Middle frontal gyrus (tissue), 1 donor: ENCODE measurements around the gene HAP1.

Experiments used
- DNase-seq: peaks from one replicate; pipeline ENCODE4 v3.0.0-alpha.2; 2015; ENCODE audit warnings: low spot score; ENCODE audit errors: extremely low spot score

Gene HAP1

GRCh38 chr17:41766135-41766534, 31.7 kb upstream of the HAP1 start:
- no peak for DNase-seq

- DNase-seq: no peak
Observed at GRCh38 chr17:41763327-41763726, 28.9 kb upstream of the HAP1 start.

GRCh38 chr17:41762841-41763240, 28.4 kb upstream of the HAP1 start:
- DNase-seq: no peak

GRCh38 chr17:41762391-41762790, 27.9 kb upstream of the HAP1 start:
- no peak for DNase-seq

GRCh38 chr17:41760878-41761277, 26.4 kb upstream of the HAP1 start:
- DNase-seq: no peak

- no peak for DNase-seq
Observed at GRCh38 chr17:41758601-41759000, 24.2 kb upstream of the HAP1 start.

GRCh38 chr17:41754066-41754465, 19.6 kb upstream of the HAP1 start:
- DNase-seq: no peak

GRCh38 chr17:41751288-41751687, 16.8 kb upstream of the HAP1 start:
- DNase-seq: no peak

GRCh38 chr17:41750862-41751261, 16.4 kb upstream of the HAP1 start:
- no peak for DNase-seq

GRCh38 chr17:41748275-41748674, 13.8 kb upstream of the HAP1 start:
- DNase-seq: no peak

- no peak for DNase-seq
Observed at GRCh38 chr17:41741709-41742108, 7.3 kb upstream of the HAP1 start.

GRCh38 chr17:41740506-41740905, 6.1 kb upstream of the HAP1 start:
- no peak for DNase-seq

- DNase-seq: no peak
Observed at GRCh38 chr17:41739661-41740352, 5.4 kb upstream of the HAP1 start.

GRCh38 chr17:41738801-41739112, 4.3 kb upstream of the HAP1 start:
- DNase-seq: no peak

- DNase-seq: peak; percentile 55
Observed at GRCh38 chr17:41738077-41738800, 3.8 kb upstream of the HAP1 start.

- DNase-seq: no peak
Observed at GRCh38 chr17:41737680-41738023, 3.2 kb upstream of the HAP1 start.

GRCh38 chr17:41736983-41737679, 2.7 kb upstream of the HAP1 start:
- no peak for DNase-seq

- no peak for DNase-seq
Observed at GRCh38 chr17:41735744-41736143, 1.3 kb upstream of the HAP1 start.

- DNase-seq: no peak
Observed at GRCh38 chr17:41734949-41735313, 488 bp upstream of the HAP1 start.

- DNase-seq: no peak
Observed at GRCh38 chr17:41733348-41734138, 900 bp downstream of the HAP1 start.

- no peak for DNase-seq
Observed at GRCh38 chr17:41731836-41732235, 2.6 kb downstream of the HAP1 start.

GRCh38 chr17:41730479-41730878, 4.0 kb downstream of the HAP1 start:
- DNase-seq: no peak
